Measurements from ENCODE around the gene RBM15.

RBM15 gene, protein sequence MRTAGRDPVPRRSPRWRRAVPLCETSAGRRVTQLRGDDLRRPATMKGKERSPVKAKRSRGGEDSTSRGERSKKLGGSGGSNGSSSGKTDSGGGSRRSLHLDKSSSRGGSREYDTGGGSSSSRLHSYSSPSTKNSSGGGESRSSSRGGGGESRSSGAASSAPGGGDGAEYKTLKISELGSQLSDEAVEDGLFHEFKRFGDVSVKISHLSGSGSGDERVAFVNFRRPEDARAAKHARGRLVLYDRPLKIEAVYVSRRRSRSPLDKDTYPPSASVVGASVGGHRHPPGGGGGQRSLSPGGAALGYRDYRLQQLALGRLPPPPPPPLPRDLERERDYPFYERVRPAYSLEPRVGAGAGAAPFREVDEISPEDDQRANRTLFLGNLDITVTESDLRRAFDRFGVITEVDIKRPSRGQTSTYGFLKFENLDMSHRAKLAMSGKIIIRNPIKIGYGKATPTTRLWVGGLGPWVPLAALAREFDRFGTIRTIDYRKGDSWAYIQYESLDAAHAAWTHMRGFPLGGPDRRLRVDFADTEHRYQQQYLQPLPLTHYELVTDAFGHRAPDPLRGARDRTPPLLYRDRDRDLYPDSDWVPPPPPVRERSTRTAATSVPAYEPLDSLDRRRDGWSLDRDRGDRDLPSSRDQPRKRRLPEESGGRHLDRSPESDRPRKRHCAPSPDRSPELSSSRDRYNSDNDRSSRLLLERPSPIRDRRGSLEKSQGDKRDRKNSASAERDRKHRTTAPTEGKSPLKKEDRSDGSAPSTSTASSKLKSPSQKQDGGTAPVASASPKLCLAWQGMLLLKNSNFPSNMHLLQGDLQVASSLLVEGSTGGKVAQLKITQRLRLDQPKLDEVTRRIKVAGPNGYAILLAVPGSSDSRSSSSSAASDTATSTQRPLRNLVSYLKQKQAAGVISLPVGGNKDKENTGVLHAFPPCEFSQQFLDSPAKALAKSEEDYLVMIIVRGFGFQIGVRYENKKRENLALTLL
- long read RNA-seq, donor 1, transcript RBM15-203 (1 exons, 3,368 nt) = major isoform, 7 of 38 reads
- long read RNA-seq, donor 1, partial matches to known transcripts = 7 of 38 reads
- long read RNA-seq, donor 1, other reads (novel, unspliced or antisense) = 24 of 38 reads
- long read RNA-seq, donor 2, transcript RBM15-203 (1 exons, 3,368 nt) = major isoform, 6 of 6 reads
- long read RNA-seq, donor 2, partial matches to known transcripts = 0 of 6 reads
- long read RNA-seq, donor 2, other reads (novel, unspliced or antisense) = 0 of 6 reads
- long read RNA-seq, donor 3, transcript RBM15-203 (1 exons, 3,368 nt) = major isoform, 7 of 7 reads
- long read RNA-seq, donor 3, partial matches to known transcripts = 0 of 7 reads
- long read RNA-seq, donor 3, other reads (novel, unspliced or antisense) = 0 of 7 reads
- long read RNA-seq, donor 4, transcript RBM15-203 (1 exons, 3,368 nt) = major isoform, 7 of 10 reads
- long read RNA-seq, donor 4, partial matches to known transcripts = 0 of 10 reads
- long read RNA-seq, donor 4, other reads (novel, unspliced or antisense) = 0 of 10 reads
- long read RNA-seq, donor 5, full-length matches to known transcripts = 6 of 6 reads
- long read RNA-seq, donor 5, partial matches to known transcripts = 0 of 6 reads
- long read RNA-seq, donor 5, other reads (novel, unspliced or antisense) = 0 of 6 reads
- long read RNA-seq, donor 6, transcript RBM15-203 (1 exons, 3,368 nt) = major isoform, 11 of 11 reads
- long read RNA-seq, donor 6, partial matches to known transcripts = 0 of 11 reads
- long read RNA-seq, donor 6, other reads (novel, unspliced or antisense) = 0 of 11 reads
- long read RNA-seq, donor 7, transcript RBM15-203 (1 exons, 3,368 nt) = major isoform, 6 of 8 reads
- long read RNA-seq, donor 7, partial matches to known transcripts = 0 of 8 reads
- long read RNA-seq, donor 7, other reads (novel, unspliced or antisense) = 0 of 8 reads
- long read RNA-seq, donor 8, full-length matches to known transcripts = 9 of 9 reads
- long read RNA-seq, donor 8, partial matches to known transcripts = 0 of 9 reads
- long read RNA-seq, donor 8, other reads (novel, unspliced or antisense) = 0 of 9 reads

GRCh38 chr1:110338886-110339406 lies at the start of gene RBM15:
Gene RBM15, plus strand, starts transcription at chr1:110339377. Its CDS starts 29 bp downstream, at chr1:110339406.
- DNase-seq = peak; percentile 95

GRCh38 chr1:110291241-110292030 lies 47.7 kb upstream of the RBM15 start:
- no peak for DNase-seq

DNA sequence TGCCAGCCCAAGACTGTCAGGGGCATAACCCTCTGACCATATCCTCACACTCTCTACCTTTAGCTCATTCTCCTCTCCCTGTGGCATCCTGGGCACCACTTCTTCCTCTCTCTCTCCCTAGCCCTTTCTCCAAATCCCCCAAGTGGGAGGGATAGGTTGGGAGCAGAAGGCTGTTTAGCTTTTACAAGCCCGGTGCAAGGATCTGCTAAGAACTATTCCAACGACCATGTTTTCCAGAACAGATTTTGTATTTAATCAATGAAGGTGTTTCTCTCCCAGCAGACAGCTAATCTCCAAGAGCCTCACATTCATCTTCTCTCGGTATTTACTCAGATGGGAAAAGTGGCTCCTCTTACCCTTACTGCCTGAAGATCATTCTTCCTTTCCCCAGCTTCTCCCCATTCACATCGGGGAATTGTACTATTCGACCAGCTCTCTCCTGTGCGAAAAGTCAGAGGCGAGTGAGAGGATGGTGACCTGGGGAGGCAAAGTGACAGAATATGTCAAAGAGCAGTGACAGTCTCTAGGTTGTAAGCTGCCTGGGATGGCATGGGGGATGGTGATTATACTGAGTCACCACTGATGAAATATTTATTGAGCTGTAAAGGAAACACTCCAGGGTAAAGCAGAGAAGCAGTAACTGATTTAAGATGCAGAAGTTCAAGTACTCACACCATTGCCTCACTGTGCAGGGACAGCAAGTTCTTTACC lies 47.0 kb upstream of the RBM15 start:
- no peak for DNase-seq

- DNase-seq = no peak
Measured at GRCh38 chr1:110293601-110294104, 45.5 kb upstream of the RBM15 start.

- no peak for DNase-seq
Measured at GRCh38 chr1:110294308-110294707, 44.9 kb upstream of the RBM15 start.

GRCh38 chr1:110298991-110299390 lies 40.2 kb upstream of the RBM15 start:
- DNase-seq = no peak

DNA sequence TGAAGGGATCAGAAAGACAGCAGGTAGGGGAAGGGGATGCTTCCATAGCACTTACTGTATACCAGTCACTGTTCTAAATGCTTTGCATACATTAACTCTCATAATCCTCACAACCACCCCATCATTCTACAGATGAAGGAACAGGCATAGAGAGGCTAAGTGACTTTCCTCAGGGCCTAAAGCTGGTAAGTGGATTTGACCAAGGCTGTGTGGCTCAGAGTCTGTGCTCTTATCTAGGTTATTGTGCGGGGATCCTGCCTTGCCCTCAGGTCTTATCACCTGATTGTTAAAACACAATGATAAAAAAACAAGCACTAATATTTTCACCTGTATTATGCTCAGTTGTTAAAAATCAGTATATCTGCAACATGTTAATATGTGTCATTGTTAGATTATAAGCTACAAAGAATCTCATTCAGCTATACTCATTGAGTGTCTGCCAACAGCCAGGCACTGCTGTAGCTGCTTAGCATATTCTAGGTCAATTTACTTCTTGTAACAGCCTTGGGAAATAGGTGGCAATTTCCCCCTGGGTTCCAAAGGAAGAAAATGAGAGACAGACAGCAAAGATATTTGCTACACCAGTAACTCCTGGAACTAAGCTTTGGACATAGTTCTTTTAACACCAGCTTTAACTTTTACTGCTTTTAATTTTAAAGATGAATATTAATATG lies 38.6 kb upstream of the RBM15 start:
- no peak for DNase-seq

DNA sequence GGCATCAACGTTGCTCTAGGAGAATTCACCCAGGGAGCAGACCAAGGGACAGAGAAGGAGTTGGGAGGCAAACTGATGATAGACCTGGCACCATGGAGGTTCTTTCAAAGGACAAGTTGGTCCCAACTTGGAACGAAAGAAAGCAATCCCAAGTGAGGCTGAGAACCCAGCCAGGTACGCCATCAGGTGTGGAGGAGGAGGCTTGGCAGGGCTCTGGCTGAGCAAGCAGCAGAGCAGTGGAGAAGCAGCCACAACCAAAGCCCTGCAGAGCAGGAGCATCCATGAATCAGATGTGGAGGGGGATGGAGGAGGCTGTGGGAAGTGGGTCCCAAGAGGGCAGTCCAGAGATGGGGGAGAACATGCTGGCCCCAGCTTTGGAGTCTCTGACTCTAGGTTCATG lies 36.3 kb upstream of the RBM15 start:
- no peak for DNase-seq

DNA sequence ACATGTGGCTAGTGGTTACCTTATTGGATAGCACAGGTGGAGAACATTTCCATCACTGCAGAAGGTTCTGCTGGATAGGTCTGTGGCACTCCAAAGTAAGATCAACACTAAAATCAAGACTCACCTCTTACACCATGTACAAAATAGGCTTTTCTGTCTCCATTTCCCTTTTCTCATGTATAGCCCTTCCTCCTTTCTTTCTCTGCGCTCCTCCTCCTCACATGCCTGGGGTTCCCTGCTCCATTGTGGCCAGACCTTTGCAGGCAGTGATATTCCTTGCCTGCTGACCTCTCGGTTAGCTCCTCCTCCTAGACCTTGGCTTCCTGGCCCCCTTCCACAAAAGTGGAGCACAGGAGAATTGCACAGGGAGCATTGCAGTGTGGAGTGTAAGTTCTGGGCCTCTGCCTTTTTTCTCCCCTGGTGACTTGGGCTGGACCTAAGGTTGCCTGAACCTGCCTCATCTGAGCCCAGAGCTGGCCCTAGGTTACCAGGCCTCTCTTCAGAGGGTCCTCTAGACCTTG lies 33.2 kb upstream of the RBM15 start:
- DNase-seq = no peak

- no peak for DNase-seq
Measured at GRCh38 chr1:110307239-110307974, 31.8 kb upstream of the RBM15 start.

GRCh38 chr1:110308247-110308646 lies 30.9 kb upstream of the RBM15 start:
- no peak for DNase-seq

DNA sequence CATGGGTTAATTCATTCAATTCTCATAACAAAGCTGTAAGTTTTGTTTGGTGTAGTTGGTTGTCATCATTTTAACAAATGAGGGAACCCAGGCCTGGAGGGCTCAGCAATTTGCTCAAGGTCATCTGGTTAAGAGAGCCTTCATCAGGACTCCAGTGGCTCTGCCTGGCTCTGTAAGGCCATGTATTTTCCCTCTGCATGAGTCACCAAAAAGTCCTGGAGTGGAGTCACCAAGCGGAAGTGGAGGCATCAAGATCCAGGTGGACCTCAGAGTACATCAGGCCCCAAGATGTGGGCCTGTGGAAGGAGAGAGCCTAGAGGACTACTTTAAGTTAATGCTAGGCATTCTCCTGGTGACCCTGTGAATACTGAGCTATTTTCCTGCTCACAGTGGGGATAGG lies 30.0 kb upstream of the RBM15 start:
- no peak for DNase-seq

GRCh38 chr1:110309767-110310166 lies 29.4 kb upstream of the RBM15 start:
- DNase-seq = no peak

GRCh38 chr1:110310300-110310699 lies 28.9 kb upstream of the RBM15 start:
- no peak for DNase-seq

GRCh38 chr1:110312188-110313121 lies 26.7 kb upstream of the RBM15 start:
- DNase-seq = peak; percentile 55

- no peak for DNase-seq
Measured at GRCh38 chr1:110316735-110317134, 22.4 kb upstream of the RBM15 start.
